GM23338 (cell line): ENCODE data around the gene DCP1B. TPM values are rescaled to one million over a fixed set of nuclear protein-coding genes. Genes with fewer than 3 reads are reported as not detected.
A peak's percentile ranks its signal among the peaks of the same experiment; 100 is the strongest.

ENCODE experiments used
- ATAC-seq: fragments of 200-7000 bp; cut with Tn5 transposase; 3 replicates; pipeline ENCODE4 v1.9.1; 2020
- DNase-seq: peaks from one replicate; pipeline ENCODE4 v3.0.0-alpha.2; 2015; ENCODE audit warnings: low spot score
- H2AFZ ChIP-seq: fragments of 200-600 bp; sonication (generic); 2 replicates; pipeline ENCODE4 v1.8.0; 2016; ENCODE audit warnings: antibody characterized with exemption, mild to moderate bottlenecking, moderate library complexity
- H3F3A ChIP-seq: fragments of 200-600 bp; sonication (generic); replicated peaks from 2 replicates; pipeline ENCODE4 v1.8.0; 2017; ENCODE audit warnings: antibody characterized with exemption, mixed run types, low read depth
- H3K27ac ChIP-seq: fragments of 200-600 bp; sonication (generic); 2 replicates; pipeline ENCODE4 v1.6.1; 2016; ENCODE audit warnings: low read depth
- H3K27me3 ChIP-seq: fragments of 200-600 bp; sonication (generic); 2 replicates; pipeline ENCODE4 v1.8.0; 2016; ENCODE audit warnings: mild to moderate bottlenecking, mixed run types, moderate library complexity; ENCODE audit not compliant: insufficient read depth
- H3K36me3 ChIP-seq: fragments of 200-600 bp; sonication (generic); 2 replicates; pipeline ENCODE4 v1.8.0; 2016; ENCODE audit warnings: mild to moderate bottlenecking; ENCODE audit not compliant: insufficient read depth
- H3K4me1 ChIP-seq: fragments of 200-600 bp; sonication (generic); 2 replicates; pipeline ENCODE4 v1.8.0; 2016; ENCODE audit warnings: mild to moderate bottlenecking, moderate library complexity; ENCODE audit not compliant: insufficient read depth
- H3K4me2 ChIP-seq: fragments of 200-600 bp; sonication (generic); 2 replicates; pipeline ENCODE4 v1.7.1; 2017; ENCODE audit warnings: mixed run types
- H3K4me3 ChIP-seq: fragments of 200-600 bp; sonication (generic); 2 replicates; pipeline ENCODE4 v1.6.1; 2016; ENCODE audit warnings: mixed run types
- H3K79me2 ChIP-seq: fragments of 200-600 bp; sonication (generic); replicated peaks from 2 replicates; pipeline ENCODE4 v1.8.0; 2017; ENCODE audit warnings: mild to moderate bottlenecking; ENCODE audit not compliant: insufficient read depth
- H3K9me2 ChIP-seq: fragments of 200-600 bp; sonication (generic); 2 replicates; pipeline ENCODE4 v1.8.0; 2017; ENCODE audit not compliant: insufficient read depth
- H4K20me1 ChIP-seq: fragments of 200-600 bp; sonication (generic); replicated peaks from 2 replicates; pipeline ENCODE4 v1.8.0; 2017; ENCODE audit warnings: mild to moderate bottlenecking; ENCODE audit not compliant: insufficient read depth
- H3K27ac Mint-ChIP-seq: 2 replicates; pipeline ENCODE4 v1.8.0; 2020; ENCODE audit warnings: inconsistent platforms, mild to moderate bottlenecking, moderate library complexity, mixed read lengths
- H3K27me3 Mint-ChIP-seq: 3 replicates; pipeline ENCODE4 v1.8.0; 2022; ENCODE audit warnings: low read depth, mild to moderate bottlenecking, moderate library complexity, mixed read lengths, inconsistent platforms; ENCODE audit not compliant: insufficient read depth, poor library complexity
- H3K36me3 Mint-ChIP-seq: 3 replicates; pipeline ENCODE4 v1.8.0; 2021; ENCODE audit warnings: low read depth, mild to moderate bottlenecking, inconsistent platforms, moderate library complexity, mixed read lengths
- H3K4me1 Mint-ChIP-seq: 3 replicates; pipeline ENCODE4 v1.8.0; 2020; ENCODE audit warnings: mild to moderate bottlenecking, inconsistent platforms, mixed read lengths
- H3K4me3 Mint-ChIP-seq: 3 replicates; pipeline ENCODE4 v1.8.0; 2021; ENCODE audit warnings: moderate library complexity, mild to moderate bottlenecking, inconsistent platforms, mixed read lengths
- H3K9me3 Mint-ChIP-seq: 3 replicates; pipeline ENCODE4 v1.8.0; 2020; ENCODE audit warnings: moderate library complexity, mild to moderate bottlenecking, inconsistent platforms, mixed read lengths
- CREB1 ChIP-seq: fragments of 250-450 bp; sonication (Bioruptor Pico); IDR thresholded peaks from 2 replicates; pipeline ENCODE4 v1.5.0; 2020; ENCODE audit warnings: low read depth, mild to moderate bottlenecking, moderate library complexity
- EZH2 ChIP-seq: fragments of 200-600 bp; sonication (generic); IDR thresholded peaks from one replicate; pipeline ENCODE4 v1.8.0; 2017; ENCODE audit warnings: antibody characterized with exemption, mild to moderate bottlenecking, low read depth; ENCODE audit not compliant: unreplicated experiment
- EZH2phosphoT487 ChIP-seq: fragments of 200-600 bp; sonication (generic); IDR thresholded peaks from one replicate; pipeline ENCODE4 v1.8.1; 2018; ENCODE audit warnings: antibody characterized with exemption; ENCODE audit not compliant: unreplicated experiment
- JUNB ChIP-seq: IDR thresholded peaks from one replicate; pipeline ENCODE4 v1.6.1; 2016; ENCODE audit warnings: antibody characterized with exemption; ENCODE audit not compliant: unreplicated experiment
- POLR2AphosphoS5 ChIP-seq: IDR thresholded peaks from 2 replicates; pipeline ENCODE4 v1.6.1; 2016; ENCODE audit warnings: antibody characterized with exemption, low read depth
- ZNF114 ChIP-seq: fragments of 250-450 bp; sonication (Bioruptor Pico); IDR thresholded peaks from 2 replicates; pipeline ENCODE4 v1.5.0; 2020; ENCODE audit warnings: mild to moderate bottlenecking, moderate library complexity
- ZNF331 ChIP-seq: fragments of 250-450 bp; sonication (Bioruptor Pico); IDR thresholded peaks from 2 replicates; pipeline ENCODE4 v1.5.0; 2020; ENCODE audit warnings: low read depth, mild to moderate bottlenecking, moderate library complexity
- ZNF462 ChIP-seq: fragments of 250-450 bp; sonication (Bioruptor Pico); IDR thresholded peaks from 2 replicates; pipeline ENCODE4 v1.5.0; 2020; ENCODE audit warnings: mild to moderate bottlenecking, moderate library complexity
- polyA plus RNA-seq: library from polyadenylated mRNA; unstranded; fragments of >200 nt; fragmentation: Nextera tagmentation; extraction: Ambion mirVana; gene quantifications from 2 replicates; pipeline ENCODE4 v1.2.1, GENCODE V29; 2016
- total RNA-seq: library from RNA; depleted of rRNA; stranded (reverse); fragments of >200 nt; shearing (Covaris generic); gene quantifications from 2 replicates; pipeline ENCODE4 v1.2.3, GENCODE V29; 2014

Gene DCP1B
- total and polyA plus RNA-seq, 2 experiments from 2014 or later, result 24.4 to 29.8 TPM

GRCh38 chr12:1911598-1912575 is 92.4 kb downstream of the DCP1B start:
- ATAC-seq (no peak), DNase-seq (no peak)
- H3K4me3 ChIP-seq, result no peak overlapping the region
- H3K36me3 ChIP-seq, result no peaks in the 10 kb centered on the region
- H2AFZ ChIP-seq, result 0 out of 2 replicates have a peak overlapping the region, but pooled peaks have one; percentile 23
- TF ChIP-seq EZH2phosphoT487, result no peak
- no peak for TF ChIP-seq ZNF462 (CRISPR knock-in tag)
- no peak for TF ChIP-seq CREB1 (CRISPR knock-in tag)
- TF ChIP-seq ZNF114 (CRISPR knock-in tag), result no peak
- TF ChIP-seq ZNF331, result no peak
- TF ChIP-seq EZH2, result no peak
- no peak for TF ChIP-seq JUNB
- TF ChIP-seq POLR2AphosphoS5, result no peak
- Mint-ChIP-seq H3K36me3 (no peaks in the 10 kb centered on the region), H3K27ac (no peak overlapping the region; the same call in 1 of the 2 replicates), H3K9me3 (peaks cover 3% of the 10 kb centered on the region; the same call in 1 of the 3 replicates), H3K27me3 (peaks cover 7% of the 10 kb centered on the region), H3K4me3 (no peak overlapping the region), H3K4me1 (peaks cover 2% of the 10 kb centered on the region; the same call in 1 of the 3 replicates)
- no peaks in the 10 kb centered on the region for H3K79me2 ChIP-seq
- no peak overlapping the region for H3K4me2 ChIP-seq
- H3K4me1 ChIP-seq, result no peaks in the 10 kb centered on the region
- H3K27ac ChIP-seq, result no peak overlapping the region
- H4K20me1 ChIP-seq, result no peaks in the 10 kb centered on the region
- H3K27me3 ChIP-seq, result no peaks in the 10 kb centered on the region
- no peaks in the 10 kb centered on the region for H3K9me2 ChIP-seq
- H3F3A ChIP-seq, result no peaks in the 10 kb centered on the region
